HepG2 (cell line): ENCODE results near the gene TOB1. TPM values are rescaled to one million over a fixed set of nuclear protein-coding genes. Genes with fewer than 3 reads are reported as not detected.

Experiments used
- ARHGAP35 ChIP-seq: sonication (generic); formaldehyde crosslinking; IDR thresholded peaks from 2 replicates; pipeline ENCODE4 v1.9.0; 2022; ENCODE audit warnings: mild to moderate bottlenecking, inconsistent platforms, moderate library complexity, missing genetic modification reagents, borderline replicate concordance
- DNMT3B ChIP-seq: conservative IDR thresholded peaks from 2 replicates; pipeline ENCODE4 v1.6.1; 2016; ENCODE audit warnings: missing biosample characterization, control low read depth
- FIP1L1 ChIP-seq: fragments of 200-400 bp; formaldehyde crosslinking; IDR thresholded peaks from 2 replicates; pipeline ENCODE4 v1.6.1; 2018; ENCODE audit warnings: low read depth, mild to moderate bottlenecking, low read length, moderate library complexity, borderline replicate concordance; ENCODE audit not compliant: insufficient read depth
- HMG20A ChIP-seq: IDR thresholded peaks from 2 replicates; pipeline ENCODE4 v1.6.1; 2016; ENCODE audit warnings: borderline replicate concordance
- KAT2B ChIP-seq: fragments of 150-350 bp; IDR thresholded peaks from 2 replicates; pipeline ENCODE4 v1.6.1; 2014; ENCODE audit warnings: low read depth, low read length, borderline replicate concordance
- NRL ChIP-seq: sonication (generic); formaldehyde crosslinking; IDR thresholded peaks from 2 replicates; pipeline ENCODE4 v1.5.0; 2020; ENCODE audit warnings: missing genetic modification reagents, mild to moderate bottlenecking, moderate library complexity, borderline replicate concordance
- SRF ChIP-seq: IDR thresholded peaks from 2 replicates; pipeline ENCODE4 v1.6.1; 2011; ENCODE audit warnings: mild to moderate bottlenecking, low read depth, low read length, moderate library complexity
- TGIF2 ChIP-seq: IDR thresholded peaks from 2 replicates; pipeline ENCODE4 v1.6.1; 2016; ENCODE audit warnings: control low read depth, missing compliant biosample characterization
- ZFX ChIP-seq: sonication (generic); formaldehyde crosslinking; IDR thresholded peaks from 2 replicates; pipeline ENCODE4 v1.4.0; 2020; ENCODE audit warnings: mild to moderate bottlenecking, low read depth, missing genetic modification reagents, moderate library complexity
- ZFYVE20 ChIP-seq: sonication (generic); formaldehyde crosslinking; IDR thresholded peaks from 2 replicates; pipeline ENCODE4 v1.8.0; 2023; ENCODE audit warnings: low read depth, mild to moderate bottlenecking, moderate library complexity, missing genetic modification reagents, borderline replicate concordance
- ZNF3 ChIP-seq: IDR thresholded peaks from 2 replicates; pipeline ENCODE4 v1.7.0; 2017; ENCODE audit warnings: inconsistent platforms
- ZNF781 ChIP-seq: sonication (generic); formaldehyde crosslinking; IDR thresholded peaks from 2 replicates; pipeline ENCODE4 v1.5.1; 2020; ENCODE audit warnings: borderline replicate concordance, mild to moderate bottlenecking, missing genetic modification reagents; ENCODE audit errors: not compliant biosample characterization
- ZNF879 ChIP-seq: sonication (generic); formaldehyde crosslinking; IDR thresholded peaks from 2 replicates; pipeline ENCODE4 v1.8.1; 2023; ENCODE audit warnings: missing genetic modification reagents
- polyA plus RNA-seq, 8 experiments: library from polyadenylated mRNA; depleted of rRNA in 3 of 8; stranded (reverse) in 7 of 8; unstranded in 1 of 8; fragments of >200 nt; fragmentation: Illumina TruSeq in 4 of 8; extraction: Trizol in 4 of 8; gene quantifications; 2 replicates each; pipeline versions ENCODE4 v1.2.1 to v1.2.3, GENCODE V29; 2011 to 2016; ENCODE audit warnings: low read depth in 4 of 8, missing spikeins in 1 of 8, mixed read lengths in 1 of 8; ENCODE audit not compliant: insufficient read depth in 1 of 8
- total RNA-seq, 5 experiments: library from RNA; depleted of rRNA; stranded (reverse); fragments of >200 nt; fragmentation: Illumina TruSeq; extraction: Trizol; gene quantifications; 2 replicates each; pipeline ENCODE4 v1.2.3, GENCODE V29; 2016; ENCODE audit warnings: low read depth in 1 of 5
- TF ChIP-seq, protein P1 (sequence below): sonication (generic); formaldehyde crosslinking; IDR thresholded peaks from 2 replicates; pipeline ENCODE4 v1.8.0; 2022; ENCODE audit warnings: low read depth, missing genetic modification reagents
- TF ChIP-seq, protein P2 (sequence below): sonication (generic); formaldehyde crosslinking; IDR thresholded peaks from 2 replicates; pipeline ENCODE4 v1.4.0; 2020; ENCODE audit warnings: low read depth, mild to moderate bottlenecking, missing genetic modification reagents
- TF ChIP-seq, protein P3 (sequence below): sonication (generic); formaldehyde crosslinking; IDR thresholded peaks from 2 replicates; pipeline ENCODE4 v1.9.0; 2022; ENCODE audit warnings: low read depth, missing genetic modification reagents
- TF ChIP-seq, protein P4 (sequence below): IDR thresholded peaks from 2 replicates; pipeline ENCODE4 v1.6.1; 2016; ENCODE audit warnings: low read depth, control low read depth
- TF ChIP-seq, protein P5 (sequence below): IDR thresholded peaks from 2 replicates; pipeline ENCODE4 v1.6.1; 2016; ENCODE audit warnings: mild to moderate bottlenecking
- TF ChIP-seq, protein P6 (sequence below): sonication (generic); formaldehyde crosslinking; IDR thresholded peaks from 2 replicates; pipeline ENCODE4 v1.4.0; 2020; ENCODE audit warnings: mild to moderate bottlenecking, missing genetic modification reagents

The TOB1 gene
- total and polyA plus RNA-seq, 2 of the 13 experiments (the other 11 are each of a cell fraction or from before 2014, with no cell fraction given), result 21.9 to 57.7 TPM

DNA sequence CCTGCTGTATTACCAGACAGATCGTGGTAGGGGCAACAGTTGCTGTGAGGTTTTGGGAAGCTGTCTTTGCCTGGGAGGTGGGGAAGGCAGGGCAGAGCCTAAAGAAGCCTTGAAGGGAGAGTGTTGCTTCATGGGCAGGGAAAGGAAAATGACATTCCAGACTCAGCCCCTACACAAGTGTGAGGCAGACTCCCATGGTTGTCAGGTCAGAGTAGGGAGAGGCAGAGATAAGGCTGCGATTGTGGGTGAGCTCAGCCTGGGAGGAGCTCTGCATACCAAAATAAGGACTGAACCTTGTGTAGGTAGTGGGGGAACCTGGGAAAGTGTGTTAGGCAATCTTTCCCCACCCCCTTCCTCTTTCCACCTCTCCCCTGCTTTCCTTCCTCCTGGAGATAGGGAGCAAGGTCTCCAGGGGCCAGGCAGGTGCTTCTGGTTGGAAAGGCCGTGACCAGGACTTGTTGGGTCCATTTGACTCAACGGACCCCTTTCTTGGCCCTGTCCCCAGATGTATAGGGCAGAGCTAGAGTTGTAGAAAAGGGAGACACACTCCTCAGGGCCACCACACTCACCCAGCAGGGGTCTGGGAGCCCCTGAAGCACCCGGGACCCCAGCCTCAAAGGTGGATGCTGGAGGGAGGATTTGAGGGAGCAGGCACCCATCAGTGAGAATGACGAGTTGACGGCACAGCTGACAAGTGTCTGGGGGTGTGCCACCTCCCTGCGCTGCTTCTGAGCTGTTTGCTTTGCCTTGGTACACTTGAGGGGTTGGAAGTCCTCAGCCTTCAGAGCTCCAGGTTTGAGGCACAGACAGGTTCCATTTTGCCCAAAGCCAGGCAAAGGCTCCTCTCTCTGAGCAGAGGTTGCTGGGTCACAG is 18.5 kb upstream of the TOB1 start (continued):
- TF ChIP-seq, protein P1, sequence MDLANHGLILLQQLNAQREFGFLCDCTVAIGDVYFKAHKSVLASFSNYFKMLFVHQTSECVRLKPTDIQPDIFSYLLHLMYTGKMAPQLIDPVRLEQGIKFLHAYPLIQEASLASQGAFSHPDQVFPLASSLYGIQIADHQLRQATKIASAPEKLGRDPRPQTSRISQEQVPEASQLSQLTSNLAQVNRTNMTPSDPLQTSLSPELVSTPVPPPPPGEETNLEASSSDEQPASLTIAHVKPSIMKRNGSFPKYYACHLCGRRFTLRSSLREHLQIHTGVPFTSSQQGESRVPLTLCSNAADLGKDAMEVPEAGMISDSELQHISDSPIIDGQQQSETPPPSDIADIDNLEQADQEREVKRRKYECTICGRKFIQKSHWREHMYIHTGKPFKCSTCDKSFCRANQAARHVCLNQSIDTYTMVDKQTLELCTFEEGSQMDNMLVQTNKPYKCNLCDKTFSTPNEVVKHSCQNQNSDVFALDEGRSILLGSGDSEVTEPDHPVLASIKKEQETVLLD, result no peak
- TF ChIP-seq FIP1L1 (no peak), KAT2B (no peak), HMG20A (CRISPR knock-in tag) (peak; percentile 63; the same call in 1 of the 2 replicates), ZNF879 (no peak), SRF (no peak), TGIF2 (CRISPR knock-in tag) (peak; percentile 72), ZFX (CRISPR knock-in tag) (peak; percentile 33; the same call in 1 of the 2 replicates), DNMT3B (peak; percentile 7; the same call in 1 of the 2 replicates), ZFYVE20 (CRISPR knock-in tag) (no peak), ZNF3 (CRISPR knock-in tag) (no peak), ARHGAP35 (CRISPR knock-in tag) (no peak), NRL (CRISPR knock-in tag) (no peak), ZNF781 (CRISPR knock-in tag) (no peak)
- TF ChIP-seq, protein P2, sequence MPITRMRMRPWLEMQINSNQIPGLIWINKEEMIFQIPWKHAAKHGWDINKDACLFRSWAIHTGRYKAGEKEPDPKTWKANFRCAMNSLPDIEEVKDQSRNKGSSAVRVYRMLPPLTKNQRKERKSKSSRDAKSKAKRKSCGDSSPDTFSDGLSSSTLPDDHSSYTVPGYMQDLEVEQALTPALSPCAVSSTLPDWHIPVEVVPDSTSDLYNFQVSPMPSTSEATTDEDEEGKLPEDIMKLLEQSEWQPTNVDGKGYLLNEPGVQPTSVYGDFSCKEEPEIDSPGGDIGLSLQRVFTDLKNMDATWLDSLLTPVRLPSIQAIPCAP, result no peak
- TF ChIP-seq, protein P3, sequence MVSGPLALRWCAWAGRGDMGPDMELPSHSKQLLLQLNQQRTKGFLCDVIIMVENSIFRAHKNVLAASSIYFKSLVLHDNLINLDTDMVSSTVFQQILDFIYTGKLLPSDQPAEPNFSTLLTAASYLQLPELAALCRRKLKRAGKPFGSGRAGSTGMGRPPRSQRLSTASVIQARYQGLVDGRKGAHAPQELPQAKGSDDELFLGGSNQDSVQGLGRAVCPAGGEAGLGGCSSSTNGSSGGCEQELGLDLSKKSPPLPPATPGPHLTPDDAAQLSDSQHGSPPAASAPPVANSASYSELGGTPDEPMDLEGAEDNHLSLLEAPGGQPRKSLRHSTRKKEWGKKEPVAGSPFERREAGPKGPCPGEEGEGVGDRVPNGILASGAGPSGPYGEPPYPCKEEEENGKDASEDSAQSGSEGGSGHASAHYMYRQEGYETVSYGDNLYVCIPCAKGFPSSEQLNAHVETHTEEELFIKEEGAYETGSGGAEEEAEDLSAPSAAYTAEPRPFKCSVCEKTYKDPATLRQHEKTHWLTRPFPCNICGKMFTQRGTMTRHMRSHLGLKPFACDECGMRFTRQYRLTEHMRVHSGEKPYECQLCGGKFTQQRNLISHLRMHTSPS (CRISPR knock-in tag), result no peak
- TF ChIP-seq, protein P4, sequence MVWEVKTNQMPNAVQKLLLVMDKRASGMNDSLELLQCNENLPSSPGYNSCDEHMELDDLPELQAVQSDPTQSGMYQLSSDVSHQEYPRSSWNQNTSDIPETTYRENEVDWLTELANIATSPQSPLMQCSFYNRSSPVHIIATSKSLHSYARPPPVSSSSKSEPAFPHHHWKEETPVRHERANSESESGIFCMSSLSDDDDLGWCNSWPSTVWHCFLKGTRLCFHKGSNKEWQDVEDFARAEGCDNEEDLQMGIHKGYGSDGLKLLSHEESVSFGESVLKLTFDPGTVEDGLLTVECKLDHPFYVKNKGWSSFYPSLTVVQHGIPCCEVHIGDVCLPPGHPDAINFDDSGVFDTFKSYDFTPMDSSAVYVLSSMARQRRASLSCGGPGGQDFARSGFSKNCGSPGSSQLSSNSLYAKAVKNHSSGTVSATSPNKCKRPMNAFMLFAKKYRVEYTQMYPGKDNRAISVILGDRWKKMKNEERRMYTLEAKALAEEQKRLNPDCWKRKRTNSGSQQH (CRISPR knock-in tag), result peak; percentile 71
- TF ChIP-seq, protein P5, sequence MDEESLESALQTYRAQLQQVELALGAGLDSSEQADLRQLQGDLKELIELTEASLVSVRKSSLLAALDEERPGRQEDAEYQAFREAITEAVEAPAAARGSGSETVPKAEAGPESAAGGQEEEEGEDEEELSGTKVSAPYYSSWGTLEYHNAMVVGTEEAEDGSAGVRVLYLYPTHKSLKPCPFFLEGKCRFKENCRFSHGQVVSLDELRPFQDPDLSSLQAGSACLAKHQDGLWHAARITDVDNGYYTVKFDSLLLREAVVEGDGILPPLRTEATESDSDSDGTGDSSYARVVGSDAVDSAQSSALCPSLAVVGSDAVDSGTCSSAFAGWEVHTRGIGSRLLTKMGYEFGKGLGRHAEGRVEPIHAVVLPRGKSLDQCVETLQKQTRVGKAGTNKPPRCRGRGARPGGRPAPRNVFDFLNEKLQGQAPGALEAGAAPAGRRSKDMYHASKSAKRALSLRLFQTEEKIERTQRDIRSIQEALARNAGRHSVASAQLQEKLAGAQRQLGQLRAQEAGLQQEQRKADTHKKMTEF (CRISPR knock-in tag), result peak; percentile 47; the same call in 1 of the 2 replicates
- TF ChIP-seq, protein P6, sequence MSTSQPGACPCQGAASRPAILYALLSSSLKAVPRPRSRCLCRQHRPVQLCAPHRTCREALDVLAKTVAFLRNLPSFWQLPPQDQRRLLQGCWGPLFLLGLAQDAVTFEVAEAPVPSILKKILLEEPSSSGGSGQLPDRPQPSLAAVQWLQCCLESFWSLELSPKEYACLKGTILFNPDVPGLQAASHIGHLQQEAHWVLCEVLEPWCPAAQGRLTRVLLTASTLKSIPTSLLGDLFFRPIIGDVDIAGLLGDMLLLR (CRISPR knock-in tag), result no peak
